GM19023 (cell line): ENCODE measurements around the gene GULP1.
"Not testable (repeated sequence)": the region's sequence is repeated elsewhere in the genome, so short reads cannot be mapped to it uniquely, and the experiment has no call there.

Experiments used
- ATAC-seq: cut with Tn5 transposase; IDR thresholded peaks from one replicate; pipeline ENCODE4 v1.9.1; 2021; ENCODE audit warnings: mild to moderate bottlenecking, moderate library complexity; ENCODE audit not compliant: unreplicated experiment

The GULP1 gene

DNA sequence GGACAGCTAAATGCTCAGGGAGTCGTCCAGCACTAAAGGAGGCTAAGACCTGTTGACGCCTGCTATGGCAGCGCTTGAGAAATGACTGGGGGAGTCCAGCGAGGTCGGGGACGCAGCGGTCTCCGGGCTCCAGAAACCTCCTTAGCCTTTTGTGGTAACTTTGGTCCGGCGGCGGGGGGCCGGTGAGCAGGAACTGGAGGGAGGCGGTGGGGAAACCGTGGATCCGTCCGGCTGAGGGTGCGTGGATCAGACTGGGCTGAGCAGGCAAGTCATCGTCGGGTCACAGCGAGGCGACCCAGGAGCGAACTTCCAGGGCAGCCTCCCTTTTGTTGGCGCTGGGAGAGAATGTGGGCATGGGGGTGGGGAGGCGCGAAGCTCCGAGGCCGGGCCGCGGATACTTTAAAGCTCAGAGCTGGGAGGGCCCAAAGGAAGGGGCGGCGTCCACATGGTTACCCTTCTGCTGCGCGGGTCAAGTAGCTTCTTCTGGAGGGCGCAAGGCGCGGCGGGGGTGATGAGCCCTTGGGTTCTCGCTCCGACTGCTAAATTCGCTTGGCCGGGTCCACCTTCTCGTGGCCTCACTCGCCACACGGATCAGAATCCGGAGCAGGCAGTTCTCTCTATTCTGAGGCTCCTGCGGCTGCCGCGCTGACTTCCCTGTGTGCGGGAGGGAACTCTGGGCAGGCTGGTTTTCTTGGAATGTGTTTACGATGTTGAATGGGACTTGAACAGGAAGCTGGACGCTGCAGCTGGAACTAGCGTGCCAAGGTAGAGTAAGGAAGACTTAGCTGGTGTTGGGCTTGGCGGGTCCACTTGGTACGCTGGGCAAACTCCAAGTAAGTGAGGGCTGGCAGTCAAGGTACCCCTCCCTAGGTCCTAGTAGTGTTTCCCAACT, 920 bp downstream of the GULP1 start:
- no peak for ATAC-seq

DNA sequence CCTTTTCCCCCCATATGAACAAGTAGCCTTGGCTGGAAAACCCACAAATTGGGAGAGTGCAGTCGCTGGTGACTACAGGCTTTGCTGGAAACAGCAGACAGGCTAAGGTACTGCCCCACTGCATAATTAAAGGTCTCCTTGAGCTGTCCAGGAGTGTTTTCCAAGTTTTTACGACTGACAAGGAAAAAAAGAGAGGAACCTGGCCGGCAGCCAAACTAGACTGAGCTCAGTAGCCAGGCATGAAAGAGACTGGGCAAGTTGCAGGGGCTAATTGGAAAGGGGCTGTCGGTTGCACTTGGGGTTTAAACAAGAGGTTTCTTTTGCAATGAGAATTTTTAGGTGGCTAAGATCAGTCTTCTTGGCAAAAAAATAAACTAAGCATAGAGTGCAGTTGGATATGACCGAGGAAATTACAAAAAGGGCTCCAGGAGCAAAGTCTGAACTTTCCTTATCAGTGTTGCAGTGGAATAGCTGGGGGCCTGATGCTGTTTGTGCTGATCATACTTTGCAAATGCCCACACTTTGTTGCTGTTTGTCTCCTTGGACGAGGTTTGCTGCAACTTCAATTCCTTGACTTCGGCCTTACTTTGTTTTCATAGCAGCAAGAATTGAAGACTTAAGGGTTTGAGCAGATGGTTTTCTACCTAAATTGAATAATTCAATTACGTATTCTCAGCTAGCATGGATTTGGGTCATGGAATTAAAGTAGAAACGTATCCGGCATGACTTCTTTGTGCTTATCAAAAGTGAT, 2.1 kb downstream of the GULP1 start:
- ATAC-seq: no peak

DNA sequence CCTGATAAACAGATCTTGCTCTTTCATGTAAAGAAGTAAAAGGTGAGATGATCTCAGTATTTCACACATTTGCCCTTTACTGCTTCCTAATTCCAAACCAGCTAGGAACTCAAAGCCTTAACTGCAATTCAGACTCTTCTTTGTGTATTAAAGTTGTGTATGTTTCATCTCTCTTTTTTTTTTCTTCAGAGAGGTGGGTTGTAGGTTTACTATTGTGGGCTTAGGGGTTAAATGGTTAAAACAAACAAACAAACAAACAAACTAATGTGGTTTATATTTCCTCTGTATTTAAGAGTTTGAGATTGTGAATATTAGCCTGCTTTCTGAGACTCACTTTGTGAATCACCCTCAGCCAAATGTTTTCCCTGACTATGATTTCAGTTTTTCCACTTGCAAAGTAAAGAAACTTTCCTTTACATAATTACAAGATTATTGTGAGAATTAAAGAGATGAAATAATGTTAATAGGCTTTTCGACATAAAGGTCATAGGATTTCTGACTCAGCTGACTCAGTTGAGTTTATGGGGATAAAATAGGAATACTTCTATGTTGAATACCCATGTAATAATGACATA, 2.8 kb downstream of the GULP1 start:
- ATAC-seq: no peak

DNA sequence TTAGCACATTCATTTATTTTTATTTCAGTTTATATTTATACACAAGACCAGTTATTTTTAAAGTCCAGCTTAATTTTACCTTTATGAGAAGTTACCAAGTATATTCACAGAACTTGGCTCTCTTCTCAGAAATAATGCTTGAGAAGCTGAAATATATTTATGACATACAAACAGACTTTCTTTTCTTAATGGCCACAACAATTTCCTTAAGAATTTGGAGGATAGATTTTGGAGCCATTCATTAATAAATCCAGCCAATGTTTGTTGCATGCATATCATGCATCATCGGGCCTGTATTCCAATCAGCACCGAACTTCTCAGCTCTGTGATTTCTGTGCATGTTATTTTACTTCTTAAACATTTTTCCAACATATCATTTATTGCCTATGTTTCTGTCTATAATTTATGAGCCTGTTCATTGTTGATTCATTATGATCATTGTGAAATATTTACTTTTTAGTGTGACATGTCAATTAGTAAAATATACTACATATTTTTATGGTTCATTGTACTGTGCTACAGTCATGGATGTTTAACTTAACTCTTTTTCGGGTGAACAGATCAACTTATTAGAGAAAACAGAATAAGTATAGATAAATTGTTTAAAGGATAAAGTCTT, 3.5 kb downstream of the GULP1 start:
- no peak for ATAC-seq

DNA sequence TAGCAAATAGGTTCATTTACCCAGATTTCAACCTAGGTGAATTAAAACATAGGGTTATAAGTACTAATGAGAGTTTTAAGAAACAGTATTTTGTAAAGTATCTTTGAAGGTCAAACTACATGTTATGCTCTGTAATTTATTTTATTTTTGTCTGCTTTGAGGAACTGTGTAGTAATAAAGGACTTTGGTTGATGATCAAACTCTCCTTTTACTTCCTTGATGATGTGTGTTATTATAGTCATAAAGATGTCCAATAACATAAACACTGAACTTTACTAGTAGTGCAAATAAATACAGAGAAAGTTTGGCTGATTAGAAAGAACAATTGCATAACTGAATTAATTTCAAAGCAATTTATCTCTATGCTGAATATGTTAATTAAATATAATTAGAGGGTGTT, 6.3 kb downstream of the GULP1 start:
- ATAC-seq: no peak

DNA sequence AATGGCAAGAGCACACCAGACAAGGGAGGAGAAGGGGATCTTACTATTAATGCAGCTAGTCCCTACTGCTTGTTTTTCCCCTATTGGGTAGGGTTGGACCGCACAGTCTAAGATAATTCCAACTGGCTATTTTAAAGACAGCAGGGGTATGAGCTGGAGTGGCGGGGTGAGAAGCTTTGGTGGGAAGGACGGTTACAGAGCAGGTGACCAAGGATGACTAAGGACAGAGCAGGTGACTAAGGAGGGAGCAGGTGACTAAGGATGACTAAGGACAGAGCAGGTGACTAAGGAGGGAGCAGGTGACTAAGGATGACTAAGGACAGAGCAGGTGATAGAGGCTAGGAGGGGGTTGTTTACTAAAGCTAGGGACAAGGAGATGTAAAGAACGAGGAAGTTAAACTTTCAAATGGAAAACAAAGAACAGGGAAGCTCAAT, 7.3 kb downstream of the GULP1 start:
- ATAC-seq: not testable (repeated sequence)

DNA sequence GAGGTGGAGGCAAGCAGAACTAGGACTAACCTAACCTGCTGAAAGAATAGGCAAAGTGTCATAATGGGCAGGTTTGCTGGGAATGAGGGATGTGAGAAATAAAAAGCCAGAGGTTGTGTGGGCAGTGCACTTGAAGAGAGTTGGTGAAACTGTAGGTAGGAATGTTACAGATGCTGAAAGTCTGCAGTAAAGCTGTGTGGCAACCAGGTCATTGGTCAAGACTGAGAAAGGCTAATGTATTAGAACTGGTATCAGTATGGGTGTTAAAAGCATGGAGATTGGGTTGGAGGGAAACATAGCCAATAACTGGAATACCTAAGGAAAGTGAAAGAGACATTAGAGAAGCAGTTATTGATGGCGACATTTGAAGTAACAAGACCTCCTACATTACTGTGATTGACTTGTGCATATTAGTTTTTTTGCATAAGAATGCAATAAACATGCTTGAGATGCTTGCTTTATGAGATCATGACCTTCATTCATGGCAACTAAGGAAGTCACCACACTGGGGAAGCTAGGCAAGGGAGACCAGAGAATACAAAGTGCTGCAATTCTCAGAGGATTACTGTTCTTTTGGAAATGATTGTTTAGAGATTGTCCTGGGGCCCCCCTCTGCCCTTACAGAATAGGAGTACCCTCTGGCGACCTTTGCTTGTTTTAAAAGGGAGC, 11.8 kb downstream of the GULP1 start:
- no peak for ATAC-seq

DNA sequence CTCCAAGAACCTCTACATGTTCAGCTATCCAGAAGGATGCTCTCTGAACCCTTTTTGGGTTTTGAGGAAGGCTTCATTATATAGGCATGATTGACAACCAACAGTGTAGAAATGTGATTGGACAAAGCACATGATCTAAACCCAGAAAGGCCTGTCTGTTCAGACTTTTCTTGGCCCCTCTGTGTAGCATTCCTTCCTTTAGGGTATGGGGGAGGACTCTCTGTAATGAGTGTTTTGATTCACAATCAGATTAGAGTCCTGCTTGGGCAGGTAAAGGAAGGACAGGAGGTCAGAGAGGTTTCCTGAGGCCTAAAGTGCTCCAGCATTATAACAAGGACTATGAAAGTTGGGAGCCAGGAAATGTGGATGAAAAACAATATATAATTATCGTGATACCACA, 13.6 kb downstream of the GULP1 start:
- ATAC-seq: no peak

DNA sequence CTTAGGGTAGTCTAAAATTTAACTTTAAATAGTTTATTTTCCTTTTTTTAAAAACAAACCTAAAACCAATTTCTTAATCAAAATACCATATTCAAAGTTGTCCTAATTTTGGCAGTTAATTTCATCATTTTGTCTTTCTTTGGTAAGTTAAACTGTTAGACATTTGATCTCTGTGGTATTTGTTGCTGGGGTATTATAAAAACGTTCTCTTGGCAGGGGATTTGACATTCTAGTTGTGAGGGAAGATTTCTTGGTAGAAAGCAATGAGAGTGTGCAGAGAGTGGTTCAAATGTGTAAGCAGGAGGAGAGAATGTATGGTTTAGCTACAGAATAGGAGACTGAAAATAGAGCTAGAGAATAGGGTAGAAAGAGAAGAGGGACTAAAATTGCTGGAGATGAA, 14.6 kb downstream of the GULP1 start:
- ATAC-seq: no peak

DNA sequence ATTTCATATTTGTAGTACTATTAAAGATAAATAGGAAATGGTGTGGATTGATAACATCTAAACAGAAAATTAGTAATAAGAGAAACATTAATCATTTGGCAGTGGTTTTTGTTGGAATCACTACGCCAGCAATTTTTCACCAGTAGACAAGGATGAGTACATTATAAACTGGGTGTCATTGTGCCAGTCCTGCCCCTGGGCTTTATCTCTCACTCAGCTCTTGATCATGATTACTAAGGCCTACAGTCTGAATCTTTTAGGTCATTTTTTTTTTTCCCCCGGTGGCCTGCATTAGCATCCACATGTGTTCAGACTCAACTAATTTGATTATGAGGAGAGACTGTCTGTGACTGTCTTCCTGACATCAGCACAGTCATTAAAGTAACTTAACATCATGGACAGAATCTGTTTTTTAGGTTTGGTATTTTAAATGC, 16.2 kb downstream of the GULP1 start:
- ATAC-seq: no peak

DNA sequence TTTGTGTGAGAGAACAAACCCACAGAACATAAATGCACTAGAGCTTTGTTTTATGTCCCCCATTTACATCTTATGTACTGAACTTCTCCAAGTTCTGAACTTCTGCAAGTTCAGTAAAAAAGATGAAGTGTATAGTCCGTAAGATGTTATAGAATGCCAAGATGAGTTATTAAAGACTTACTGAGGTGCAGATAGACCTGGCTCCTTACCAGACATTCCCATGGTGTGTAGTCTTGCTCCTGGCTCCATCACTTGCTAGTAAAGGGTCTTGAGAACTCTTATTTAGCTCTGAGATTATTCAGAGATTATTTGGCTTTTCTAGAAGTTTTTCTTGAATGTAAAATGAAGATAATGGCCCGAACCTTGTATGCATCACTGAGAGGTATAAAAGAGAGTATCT, 16.8 kb downstream of the GULP1 start:
- ATAC-seq: no peak

DNA sequence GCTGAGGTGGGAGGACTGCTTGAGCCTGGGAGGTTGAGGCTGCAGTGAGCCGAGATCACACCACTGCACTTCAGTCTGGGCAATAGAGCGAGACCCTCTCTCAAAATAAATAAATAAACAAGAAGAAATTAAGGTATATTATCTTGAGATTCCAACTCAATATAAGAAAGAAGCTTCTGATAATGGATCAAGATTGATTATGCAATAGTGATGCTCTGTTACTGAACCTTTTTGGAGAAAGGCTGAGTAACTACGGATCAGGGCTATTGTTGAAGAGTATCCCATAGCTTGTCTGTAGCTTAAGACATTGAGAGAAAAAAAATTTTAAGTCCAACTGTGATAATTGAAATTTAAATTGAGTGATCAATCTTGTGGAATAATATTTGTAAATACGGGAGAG, 17.7 kb downstream of the GULP1 start:
- no peak for ATAC-seq

DNA sequence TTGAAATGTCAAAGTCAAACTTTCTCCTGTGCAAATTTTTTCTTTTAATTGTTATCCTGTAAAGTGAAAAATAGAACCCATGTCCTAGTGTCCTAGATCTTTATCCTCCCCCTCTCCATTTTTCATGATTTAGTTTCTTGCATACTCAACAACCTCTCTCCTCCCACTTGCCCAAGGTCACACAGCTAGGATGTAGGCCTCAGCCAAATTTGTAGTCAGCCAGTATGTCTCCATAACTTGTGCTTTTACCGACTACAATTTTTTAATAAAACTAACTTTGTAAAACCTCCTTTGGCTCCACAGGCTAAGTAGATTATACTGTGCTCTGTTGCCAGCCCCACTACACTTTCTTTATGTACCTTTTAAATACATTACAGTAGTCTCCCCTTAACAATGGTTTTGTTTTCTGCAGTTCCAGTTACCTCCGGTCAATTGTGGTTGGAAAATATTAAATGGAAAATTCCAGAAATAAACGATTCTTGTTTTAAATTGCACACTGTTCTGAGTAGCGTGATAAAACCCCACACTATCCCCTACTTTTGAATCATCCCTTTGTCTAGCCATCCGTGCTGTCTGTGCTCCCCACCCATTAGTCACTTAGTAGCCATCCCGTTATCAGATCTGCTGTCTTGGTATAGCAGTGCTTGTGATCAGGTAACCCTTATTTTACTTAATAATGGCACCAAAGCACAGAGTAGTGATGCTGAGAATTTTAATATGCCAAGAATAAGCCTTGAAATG, 22.8 kb downstream of the GULP1 start:
- ATAC-seq: no peak

DNA sequence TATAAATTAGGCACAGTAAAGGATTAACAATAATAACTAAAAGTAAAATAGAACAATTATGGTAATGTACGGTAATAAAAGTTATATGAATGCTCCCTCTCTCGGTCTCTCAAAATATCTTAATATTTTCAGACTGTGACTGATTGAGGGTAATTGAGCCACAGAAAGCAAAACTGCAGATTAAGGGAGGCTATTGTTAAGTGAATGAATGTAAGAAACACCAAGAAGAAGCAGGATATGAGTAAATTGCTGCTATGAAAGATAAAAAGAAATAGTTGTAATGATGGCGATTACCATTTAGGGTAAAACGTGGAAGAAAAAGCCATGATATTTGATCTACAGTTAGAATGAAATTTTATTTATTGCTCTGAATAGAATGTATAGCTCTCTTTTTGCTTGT, 24.1 kb downstream of the GULP1 start:
- no peak for ATAC-seq

DNA sequence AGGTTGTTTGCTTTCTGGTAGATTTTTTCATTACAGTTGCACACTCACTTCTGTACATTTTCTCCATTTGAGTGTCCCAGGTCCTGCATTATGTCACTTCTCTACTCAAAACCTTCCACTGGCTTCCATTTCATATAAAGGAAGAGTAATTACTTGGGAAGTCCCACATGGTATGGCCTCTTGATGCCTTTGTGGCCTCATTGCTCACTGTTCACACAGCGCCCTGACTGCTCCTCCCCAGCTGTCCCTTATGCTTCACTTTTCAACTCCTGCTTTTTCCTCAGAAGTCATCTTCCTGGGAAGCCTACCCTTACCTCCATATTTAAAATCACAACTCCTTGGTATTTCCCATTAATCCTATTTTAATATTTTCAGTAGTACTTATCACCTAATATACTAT, 24.7 kb downstream of the GULP1 start:
- ATAC-seq: no peak

DNA sequence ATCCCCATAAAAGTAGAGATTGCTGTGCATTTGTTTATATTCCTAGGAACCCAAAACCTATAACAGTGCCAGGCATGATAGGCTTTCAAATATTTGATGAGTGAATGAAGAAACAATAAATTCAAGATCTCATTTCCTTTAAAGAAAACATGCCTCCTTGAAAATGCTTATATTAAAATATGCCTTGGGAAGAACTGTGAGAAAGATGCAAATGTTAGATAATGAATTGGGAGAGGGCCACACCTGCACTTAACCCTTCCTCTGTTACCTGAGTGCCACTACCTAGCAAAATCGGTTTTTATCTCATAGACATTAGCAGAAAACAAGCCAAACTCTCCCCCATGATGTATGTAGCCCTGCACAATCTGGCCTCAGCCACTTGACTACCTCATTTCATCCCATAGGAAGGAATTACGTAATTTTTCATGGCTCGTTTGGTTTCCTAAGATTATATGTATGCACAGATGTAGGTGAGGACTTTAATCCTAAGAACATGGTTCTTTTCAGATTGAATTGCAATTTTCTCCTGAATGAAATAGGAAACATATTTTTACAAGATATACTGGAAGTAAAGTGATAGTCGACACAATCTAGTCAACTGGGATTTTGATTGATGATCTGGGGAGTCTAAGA, 25.2 kb downstream of the GULP1 start:
- no peak for ATAC-seq

DNA sequence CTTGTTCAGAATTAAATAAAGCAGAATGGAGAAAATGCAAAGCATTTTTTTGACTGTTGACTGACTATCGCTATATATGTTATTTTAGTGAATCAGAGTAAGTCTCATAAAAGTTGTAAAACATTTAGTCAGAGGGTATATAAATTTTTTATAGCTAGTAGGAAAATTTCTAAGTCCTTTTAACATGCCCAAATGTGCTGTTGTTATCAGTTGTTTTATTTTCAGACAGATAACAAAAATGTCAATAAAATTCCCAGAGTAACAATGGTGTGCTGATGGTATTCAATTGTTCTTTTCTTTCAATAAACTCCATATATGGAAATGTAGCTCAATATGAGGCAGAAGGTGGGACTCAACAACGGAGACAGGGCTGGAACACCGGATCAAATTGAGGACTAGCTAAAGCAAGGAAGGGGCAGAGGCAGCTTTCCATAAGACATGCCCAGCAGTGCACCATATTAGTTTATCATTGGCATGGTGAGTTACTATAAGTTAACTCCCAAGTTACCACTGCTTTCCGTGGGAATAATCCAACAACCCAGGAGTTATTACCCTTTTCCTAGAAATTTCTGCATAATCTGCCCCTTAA, 26.6 kb downstream of the GULP1 start:
- no peak for ATAC-seq

DNA sequence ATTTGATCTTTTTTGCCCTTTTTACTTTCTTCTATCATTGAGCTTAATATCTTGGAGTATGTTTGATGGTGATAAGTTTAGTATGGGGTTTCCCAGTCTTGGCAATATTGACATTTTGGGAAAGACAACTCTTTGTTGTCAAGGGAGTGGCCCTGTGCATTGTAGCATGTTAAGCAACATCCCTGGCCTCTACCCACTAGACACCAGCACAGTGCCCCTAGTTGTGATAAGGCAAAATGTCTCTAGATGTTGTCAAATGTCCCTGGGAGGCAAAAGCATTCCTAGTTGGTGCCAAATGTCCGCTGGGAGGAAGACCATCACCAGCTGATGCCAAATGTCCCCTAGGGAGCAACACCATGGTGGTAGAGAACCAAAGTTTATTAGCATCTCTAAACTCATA, 28.2 kb downstream of the GULP1 start:
- ATAC-seq: no peak

DNA sequence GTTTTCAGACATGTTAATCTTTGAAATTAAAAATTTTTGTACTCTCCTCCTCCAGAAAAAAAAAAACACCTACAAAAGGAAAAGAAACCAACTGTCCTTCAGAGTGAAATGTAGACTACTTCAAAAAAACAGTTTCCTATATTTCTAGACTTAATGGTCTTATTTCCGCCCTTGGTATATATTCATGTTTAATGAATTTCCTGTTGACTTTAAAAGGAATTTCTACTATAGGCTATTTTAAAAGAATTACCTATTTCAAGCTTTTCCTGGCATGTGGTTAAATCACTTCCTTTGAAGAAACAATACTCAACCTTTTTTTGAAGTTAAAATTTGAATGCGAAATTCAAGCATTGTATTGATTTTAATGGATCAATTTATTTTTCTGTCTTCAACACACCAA, 29.2 kb downstream of the GULP1 start:
- ATAC-seq: no peak
